HepG2 (cell line): Measurements from ENCODE around the gene PRKG1.

Source experiments
- CTCF ChIP-seq: sonication (generic); formaldehyde crosslinking; IDR thresholded peaks from 2 replicates; pipeline ENCODE4 v1.5.0; 2020; ENCODE audit warnings: mild to moderate bottlenecking, missing genetic modification reagents, moderate library complexity
- ETV6 ChIP-seq: sonication (generic); formaldehyde crosslinking; conservative IDR thresholded peaks from 2 replicates; pipeline ENCODE4 v1.4.0; 2020; ENCODE audit warnings: missing genetic modification reagents
- POLR2A ChIP-seq, 2 experiments: IDR thresholded peaks; 2 replicates each; pipeline ENCODE4 v1.6.1; 2011; ENCODE audit warnings: low read depth in 2 of 2, low read length in 2 of 2, mild to moderate bottlenecking in 1 of 2, moderate library complexity in 1 of 2; ENCODE audit not compliant: insufficient read depth in 1 of 2
- ZNF670 ChIP-seq: sonication (generic); formaldehyde crosslinking; IDR thresholded peaks from 2 replicates; pipeline ENCODE4 v1.8.0; 2022; ENCODE audit warnings: mild to moderate bottlenecking, missing genetic modification reagents, borderline replicate concordance
- ZNF780A ChIP-seq: sonication (generic); formaldehyde crosslinking; IDR thresholded peaks from 2 replicates; pipeline ENCODE4 v1.8.0; 2022; ENCODE audit warnings: mild to moderate bottlenecking, missing genetic modification reagents, moderate library complexity
- ZXDC ChIP-seq: sonication (generic); formaldehyde crosslinking; IDR thresholded peaks from 2 replicates; pipeline ENCODE4 v1.5.0; 2020; ENCODE audit warnings: mild to moderate bottlenecking, missing genetic modification reagents
- TF ChIP-seq, protein P1 (sequence below), 2 experiments: sonication (generic) in 1 of 2; formaldehyde crosslinking in 1 of 2; IDR thresholded peaks; 2 replicates each; pipeline versions ENCODE4 v1.4.0 to v1.6.1; 2018 to 2020; ENCODE audit warnings: missing genetic modification reagents in 2 of 2, borderline replicate concordance in 1 of 2, low read depth in 1 of 2, mild to moderate bottlenecking in 1 of 2, missing biosample characterization in 1 of 2
- TF ChIP-seq, protein P2 (sequence below): sonication (generic); formaldehyde crosslinking; IDR thresholded peaks from 2 replicates; pipeline ENCODE4 v1.4.0; 2020; ENCODE audit warnings: missing genetic modification reagents
- TF ChIP-seq, protein P3 (sequence below): sonication (generic); formaldehyde crosslinking; conservative IDR thresholded peaks from 2 replicates; pipeline ENCODE4 v1.5.0; 2020; ENCODE audit warnings: missing genetic modification reagents

DNA sequence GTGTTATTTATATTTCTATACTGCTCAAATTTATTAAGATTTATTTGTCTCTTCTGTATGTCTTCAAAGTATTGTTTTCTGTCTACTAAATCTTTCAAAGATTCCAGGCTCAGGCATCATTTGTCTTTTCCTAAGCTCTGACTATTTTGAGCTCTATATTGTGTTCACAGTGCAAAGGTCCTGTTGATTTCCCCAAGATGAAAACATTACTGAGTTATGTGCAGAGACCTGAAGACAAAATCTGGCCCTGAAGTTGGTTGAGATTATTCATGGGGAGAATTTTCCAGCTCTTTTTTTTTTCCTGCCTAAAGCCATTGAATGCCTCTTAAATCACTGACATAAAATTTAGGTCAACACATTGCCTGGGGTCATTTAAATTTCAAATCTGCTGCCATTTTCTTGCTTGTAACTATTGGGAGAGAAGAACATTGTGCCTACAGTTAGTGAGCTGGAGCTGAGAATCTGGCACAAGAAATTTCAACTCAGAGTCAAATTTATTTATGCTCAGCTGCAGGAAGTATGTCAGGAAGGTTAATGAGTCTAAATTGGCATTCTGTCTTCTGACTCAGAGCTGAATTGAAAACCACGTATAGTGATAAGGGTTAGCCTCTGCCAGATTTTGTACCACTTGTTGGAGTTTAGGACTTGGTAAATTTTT lies 593.5 kb downstream of the PRKG1 start:
- TF ChIP-seq ZXDC: no peak
- TF ChIP-seq CTCF (CRISPR knock-in tag): no peak
- TF ChIP-seq POLR2A (IDR thresholded peaks at IDR 0.05; ENCODE audit: insufficient read depth in 1 of 2, low read depth in 2 of 2, low read length in 2 of 2): no peak
- TF ChIP-seq, protein P1, sequence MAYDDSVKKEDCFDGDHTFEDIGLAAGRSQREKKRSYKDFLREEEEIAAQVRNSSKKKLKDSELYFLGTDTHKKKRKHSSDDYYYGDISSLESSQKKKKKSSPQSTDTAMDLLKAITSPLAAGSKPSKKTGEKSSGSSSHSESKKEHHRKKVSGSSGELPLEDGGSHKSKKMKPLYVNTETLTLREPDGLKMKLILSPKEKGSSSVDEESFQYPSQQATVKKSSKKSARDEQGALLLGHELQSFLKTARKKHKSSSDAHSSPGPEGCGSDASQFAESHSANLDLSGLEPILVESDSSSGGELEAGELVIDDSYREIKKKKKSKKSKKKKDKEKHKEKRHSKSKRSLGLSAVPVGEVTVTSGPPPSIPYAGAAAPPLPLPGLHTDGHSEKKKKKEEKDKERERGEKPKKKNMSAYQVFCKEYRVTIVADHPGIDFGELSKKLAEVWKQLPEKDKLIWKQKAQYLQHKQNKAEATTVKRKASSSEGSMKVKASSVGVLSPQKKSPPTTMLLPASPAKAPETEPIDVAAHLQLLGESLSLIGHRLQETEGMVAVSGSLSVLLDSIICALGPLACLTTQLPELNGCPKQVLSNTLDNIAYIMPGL (CRISPR knock-in tag; IDR thresholded peaks at IDR 0.05; ENCODE audit: borderline replicate concordance in 1 of 2, low read depth in 1 of 2): no peak
- no peak for TF ChIP-seq ZNF670 (CRISPR knock-in tag)
- TF ChIP-seq ZNF780A (CRISPR knock-in tag): no peak
- TF ChIP-seq, protein P2, sequence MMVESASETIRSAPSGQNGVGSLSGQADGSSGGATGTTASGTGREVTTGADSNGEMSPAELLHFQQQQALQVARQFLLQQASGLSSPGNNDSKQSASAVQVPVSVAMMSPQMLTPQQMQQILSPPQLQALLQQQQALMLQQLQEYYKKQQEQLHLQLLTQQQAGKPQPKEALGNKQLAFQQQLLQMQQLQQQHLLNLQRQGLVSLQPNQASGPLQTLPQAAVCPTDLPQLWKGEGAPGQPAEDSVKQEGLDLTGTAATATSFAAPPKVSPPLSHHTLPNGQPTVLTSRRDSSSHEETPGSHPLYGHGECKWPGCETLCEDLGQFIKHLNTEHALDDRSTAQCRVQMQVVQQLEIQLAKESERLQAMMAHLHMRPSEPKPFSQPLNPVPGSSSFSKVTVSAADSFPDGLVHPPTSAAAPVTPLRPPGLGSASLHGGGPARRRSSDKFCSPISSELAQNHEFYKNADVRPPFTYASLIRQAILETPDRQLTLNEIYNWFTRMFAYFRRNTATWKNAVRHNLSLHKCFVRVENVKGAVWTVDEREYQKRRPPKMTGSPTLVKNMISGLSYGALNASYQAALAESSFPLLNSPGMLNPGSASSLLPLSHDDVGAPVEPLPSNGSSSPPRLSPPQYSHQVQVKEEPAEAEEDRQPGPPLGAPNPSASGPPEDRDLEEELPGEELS: no peak
- TF ChIP-seq, protein P3, sequence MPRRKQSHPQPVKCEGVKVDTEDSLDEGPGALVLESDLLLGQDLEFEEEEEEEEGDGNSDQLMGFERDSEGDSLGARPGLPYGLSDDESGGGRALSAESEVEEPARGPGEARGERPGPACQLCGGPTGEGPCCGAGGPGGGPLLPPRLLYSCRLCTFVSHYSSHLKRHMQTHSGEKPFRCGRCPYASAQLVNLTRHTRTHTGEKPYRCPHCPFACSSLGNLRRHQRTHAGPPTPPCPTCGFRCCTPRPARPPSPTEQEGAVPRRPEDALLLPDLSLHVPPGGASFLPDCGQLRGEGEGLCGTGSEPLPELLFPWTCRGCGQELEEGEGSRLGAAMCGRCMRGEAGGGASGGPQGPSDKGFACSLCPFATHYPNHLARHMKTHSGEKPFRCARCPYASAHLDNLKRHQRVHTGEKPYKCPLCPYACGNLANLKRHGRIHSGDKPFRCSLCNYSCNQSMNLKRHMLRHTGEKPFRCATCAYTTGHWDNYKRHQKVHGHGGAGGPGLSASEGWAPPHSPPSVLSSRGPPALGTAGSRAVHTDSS: no peak
- no peak for TF ChIP-seq ETV6 (CRISPR knock-in tag)
